OCI-LY1 (cell line): ENCODE measurements around the gene IL6R.

Experiments used
- H2AFZ ChIP-seq: fragments of 200-600 bp; sonication (generic), shearing (Covaris generic); 2 replicates; pipeline ENCODE4 v1.6.0; 2014; ENCODE audit warnings: antibody characterized with exemption, mild to moderate bottlenecking, low read length
- H3F3A ChIP-seq: fragments of 200-600 bp; sonication (generic), shearing (Covaris generic); 2 replicates; pipeline ENCODE4 v1.6.0; 2014; ENCODE audit warnings: mild to moderate bottlenecking, antibody characterized with exemption, low read length, moderate library complexity; ENCODE audit not compliant: insufficient read depth
- H3K27ac ChIP-seq: fragments of 200-600 bp; sonication (generic); 2 replicates; pipeline ENCODE4 v1.5.1; 2014; ENCODE audit warnings: low read length, mixed run types, mild to moderate bottlenecking, low read depth; ENCODE audit not compliant: poor library complexity, severe bottlenecking
- H3K27me3 ChIP-seq: fragments of 200-600 bp; sonication (generic); 2 replicates; pipeline ENCODE4 v1.6.0; 2014; ENCODE audit warnings: antibody characterized with exemption, mild to moderate bottlenecking, low read length, moderate library complexity; ENCODE audit not compliant: insufficient read depth
- H3K36me3 ChIP-seq: fragments of 200-600 bp; sonication (generic); 2 replicates; pipeline ENCODE4 v1.6.1; 2014; ENCODE audit warnings: mild to moderate bottlenecking, antibody characterized with exemption, low read length, moderate library complexity, mixed read lengths; ENCODE audit not compliant: insufficient read depth
- H3K4me1 ChIP-seq: fragments of 200-600 bp; sonication (generic); 2 replicates; pipeline ENCODE4 v1.5.1; 2014; ENCODE audit warnings: mild to moderate bottlenecking, low read length, moderate library complexity; ENCODE audit not compliant: insufficient read depth, severe bottlenecking
- H3K4me2 ChIP-seq: fragments of 200-600 bp; sonication (generic), shearing (Covaris generic); 2 replicates; pipeline ENCODE4 v1.6.1; 2014; ENCODE audit warnings: low read length
- H3K4me3 ChIP-seq: fragments of 200-600 bp; sonication (generic); 2 replicates; pipeline ENCODE4 v1.5.1; 2014; ENCODE audit warnings: low read length, low read depth, mild to moderate bottlenecking, mixed read lengths; ENCODE audit not compliant: poor library complexity, severe bottlenecking
- H3K79me2 ChIP-seq: fragments of 200-600 bp; shearing (Covaris generic); 2 replicates; pipeline ENCODE4 v1.6.1; 2016; ENCODE audit warnings: mixed run types, low read length, mixed read lengths; ENCODE audit not compliant: insufficient read depth
- H3K9ac ChIP-seq: fragments of 200-600 bp; sonication (generic), shearing (Covaris generic); 2 replicates; pipeline ENCODE4 v1.6.1; 2014; ENCODE audit warnings: mild to moderate bottlenecking, low read length, mixed read lengths
- H3K9me2 ChIP-seq: fragments of 200-600 bp; sonication (generic), shearing (Covaris generic); 2 replicates; pipeline ENCODE4 v1.6.1; 2014; ENCODE audit warnings: low read depth, mild to moderate bottlenecking, low read length, mixed read lengths
- H3K9me3 ChIP-seq: fragments of 200-600 bp; shearing (Covaris generic); 2 replicates; pipeline ENCODE4 v1.6.1; 2014; ENCODE audit warnings: low read length, mixed read lengths
- H4K20me1 ChIP-seq: fragments of 200-600 bp; sonication (generic), shearing (Covaris generic); 2 replicates; pipeline ENCODE4 v1.6.0; 2016; ENCODE audit warnings: mild to moderate bottlenecking, low read length; ENCODE audit not compliant: insufficient read depth
- EZH2 ChIP-seq: fragments of 200-600 bp; sonication (generic), shearing (Covaris generic); IDR thresholded peaks from 2 replicates; pipeline ENCODE4 v1.8.0; 2017; ENCODE audit warnings: borderline replicate concordance, mixed run types, mild to moderate bottlenecking, antibody characterized with exemption, low read length, moderate library complexity, mixed read lengths
- TF ChIP-seq, protein P1 (sequence below): fragments of 200-600 bp; sonication (generic), shearing (Covaris generic); IDR thresholded peaks from 2 replicates; pipeline ENCODE4 v1.5.1; 2017; ENCODE audit warnings: mild to moderate bottlenecking, antibody characterized with exemption, low read length, moderate library complexity, mixed read lengths

IL6R gene

DNA sequence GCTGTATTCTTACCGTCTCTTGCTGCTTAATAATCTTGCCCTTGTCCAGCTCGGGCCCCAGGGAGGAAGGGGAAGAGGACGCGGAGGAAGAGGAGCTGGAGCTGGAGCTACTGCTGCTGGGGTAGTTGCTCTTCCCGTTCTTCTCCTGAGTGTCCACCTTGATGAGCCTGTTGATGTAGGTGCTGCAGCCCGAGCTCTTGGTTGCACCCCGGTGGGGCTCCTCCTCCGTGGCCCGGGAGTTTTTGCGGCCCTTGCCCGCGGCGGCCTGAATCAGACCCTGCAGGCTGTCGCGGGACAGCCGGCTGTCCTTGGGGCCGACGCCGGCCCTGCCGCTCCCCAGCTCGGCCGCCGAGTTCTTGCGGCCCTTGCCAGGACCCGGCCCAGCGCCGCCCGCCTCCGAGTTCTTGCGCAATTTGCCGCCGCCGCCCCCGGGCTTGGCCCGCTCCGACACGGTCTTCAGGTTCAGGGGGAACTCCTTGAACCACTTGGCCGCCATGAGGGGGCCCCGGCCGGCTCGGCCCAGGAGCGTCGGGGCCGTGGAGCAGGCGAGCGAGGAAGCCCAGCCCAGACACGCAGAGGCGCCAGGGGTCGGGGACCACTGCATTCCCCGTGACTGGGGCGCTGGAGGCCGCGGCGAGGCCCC is 96.4 kb downstream of the IL6R start:
- Histone ChIP-seq H3K27ac (no peak overlapping the region), H3K36me3 (no peaks in the 10 kb centered on the region), H3K79me2 (no peaks in the 10 kb centered on the region), H3F3A (no peaks in the 10 kb centered on the region), H3K4me3 (no peak overlapping the region), H3K4me1 (peaks cover 11% of the 10 kb centered on the region), H4K20me1 (no peaks in the 10 kb centered on the region), H3K9ac (no peak overlapping the region), H3K4me2 (no peak overlapping the region), H2AFZ (no peak overlapping the region), H3K27me3 (peaks cover 22% of the 10 kb centered on the region), H3K9me3 (no peaks in the 10 kb centered on the region), H3K9me2 (no peaks in the 10 kb centered on the region)
- no peak for TF ChIP-seq EZH2

DNA sequence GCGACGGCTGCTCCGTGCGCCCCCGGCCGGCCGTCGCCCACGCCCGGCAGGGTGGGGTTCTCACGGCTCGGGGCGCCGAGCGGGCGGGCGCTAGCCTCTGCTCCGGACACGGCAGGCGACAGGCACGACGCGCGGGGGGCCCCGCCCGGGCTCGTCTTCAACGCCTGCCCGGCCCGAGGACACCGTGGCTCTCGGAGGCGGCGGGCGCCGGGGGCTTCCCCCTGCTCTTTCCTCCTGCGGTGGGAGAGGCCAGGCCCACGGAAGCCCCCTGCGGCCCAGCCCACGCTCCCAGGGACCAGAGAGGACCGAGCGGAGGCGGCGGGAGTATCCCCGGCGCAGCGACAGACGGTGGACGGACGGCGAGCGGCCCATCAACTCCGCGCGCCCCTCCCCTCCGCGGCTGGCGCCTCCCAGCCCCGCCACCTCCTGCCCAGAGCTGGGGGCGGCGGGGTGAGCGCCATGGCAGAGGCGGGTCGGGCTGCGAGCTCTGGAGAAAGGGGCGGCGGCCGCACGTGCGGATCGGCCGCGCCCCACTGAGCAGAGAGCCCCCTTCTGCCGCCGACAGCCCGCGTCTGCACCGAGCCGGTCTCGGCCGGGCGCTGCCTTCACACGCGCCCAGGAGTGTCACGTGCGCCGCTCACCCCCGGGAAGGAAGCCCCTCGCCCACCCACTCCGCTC is 97.1 kb downstream of the IL6R start, which contains the start of the genes SHE and TDRD10:
Gene SHE (minus strand): TSS at position 347 of the 678 bp plus-strand sequence. CDS start 386 bp downstream, outside the sequence.
Gene TDRD10 (plus strand): TSS at position 154 of the 678 bp plus-strand sequence. CDS start 4,685 bp downstream, outside the sequence.
- no peaks in the 10 kb centered on the region for H3F3A ChIP-seq
- H3K9me2 ChIP-seq, result no peaks in the 10 kb centered on the region
- H2AFZ ChIP-seq, result no peak within 1 kb of the TSS
- no peak within 1 kb of the TSS for H3K4me3 ChIP-seq
- no peaks in the 10 kb centered on the region for H3K79me2 ChIP-seq
- no peak within 1 kb of the TSS for H3K4me2 ChIP-seq
- H3K9ac ChIP-seq, result no peak within 1 kb of the TSS
- no peaks in the 10 kb centered on the region for H3K9me3 ChIP-seq
- peaks cover 4% of the 10 kb centered on the region for H3K4me1 ChIP-seq
- H3K27me3 ChIP-seq, result peaks cover 24% of the 10 kb centered on the region
- H3K36me3 ChIP-seq, result no peaks in the 10 kb centered on the region
- no peak for TF ChIP-seq EZH2
- TF ChIP-seq, protein P1, sequence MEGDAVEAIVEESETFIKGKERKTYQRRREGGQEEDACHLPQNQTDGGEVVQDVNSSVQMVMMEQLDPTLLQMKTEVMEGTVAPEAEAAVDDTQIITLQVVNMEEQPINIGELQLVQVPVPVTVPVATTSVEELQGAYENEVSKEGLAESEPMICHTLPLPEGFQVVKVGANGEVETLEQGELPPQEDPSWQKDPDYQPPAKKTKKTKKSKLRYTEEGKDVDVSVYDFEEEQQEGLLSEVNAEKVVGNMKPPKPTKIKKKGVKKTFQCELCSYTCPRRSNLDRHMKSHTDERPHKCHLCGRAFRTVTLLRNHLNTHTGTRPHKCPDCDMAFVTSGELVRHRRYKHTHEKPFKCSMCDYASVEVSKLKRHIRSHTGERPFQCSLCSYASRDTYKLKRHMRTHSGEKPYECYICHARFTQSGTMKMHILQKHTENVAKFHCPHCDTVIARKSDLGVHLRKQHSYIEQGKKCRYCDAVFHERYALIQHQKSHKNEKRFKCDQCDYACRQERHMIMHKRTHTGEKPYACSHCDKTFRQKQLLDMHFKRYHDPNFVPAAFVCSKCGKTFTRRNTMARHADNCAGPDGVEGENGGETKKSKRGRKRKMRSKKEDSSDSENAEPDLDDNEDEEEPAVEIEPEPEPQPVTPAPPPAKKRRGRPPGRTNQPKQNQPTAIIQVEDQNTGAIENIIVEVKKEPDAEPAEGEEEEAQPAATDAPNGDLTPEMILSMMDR, result no peak
- H3K27ac ChIP-seq, result no peak within 1 kb of the TSS
- no peaks in the 10 kb centered on the region for H4K20me1 ChIP-seq

DNA sequence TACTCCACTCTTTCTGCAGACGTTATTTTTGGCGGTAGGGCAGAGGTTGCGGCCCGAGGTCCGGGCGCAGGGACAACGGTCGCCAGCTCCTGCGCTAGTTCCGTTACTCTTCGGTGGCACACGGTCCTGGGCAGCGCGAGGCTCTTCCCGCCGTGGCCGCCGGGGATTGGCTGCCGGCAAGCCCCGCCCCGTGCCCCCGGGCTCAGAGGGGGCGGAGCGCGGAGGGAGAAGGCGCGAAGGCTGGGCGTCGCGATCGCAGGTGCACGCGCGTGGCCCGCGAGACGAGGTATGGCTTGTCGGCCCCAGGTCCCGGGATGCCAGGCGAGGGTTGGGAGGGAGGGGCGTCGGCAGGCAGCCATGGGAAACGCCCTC is 97.6 kb downstream of the IL6R start:
- TF ChIP-seq, protein P1, result no peak
- no peak for TF ChIP-seq EZH2
- H3K27ac ChIP-seq, result no peak overlapping the region
- H3K27me3 ChIP-seq, result peaks cover 29% of the 10 kb centered on the region
- no peak overlapping the region for H3K9ac ChIP-seq
- H3K4me2 ChIP-seq, result no peak overlapping the region
- H4K20me1 ChIP-seq, result no peaks in the 10 kb centered on the region
- no peaks in the 10 kb centered on the region for H3K79me2 ChIP-seq
- no peaks in the 10 kb centered on the region for H3K9me2 ChIP-seq
- H3K36me3 ChIP-seq, result no peaks in the 10 kb centered on the region
- no peaks in the 10 kb centered on the region for H3F3A ChIP-seq
- H3K4me3 ChIP-seq, result no peak overlapping the region
- no peak overlapping the region for H2AFZ ChIP-seq
- H3K4me1 ChIP-seq, result peaks cover 4% of the 10 kb centered on the region
- no peaks in the 10 kb centered on the region for H3K9me3 ChIP-seq
